WERI-Rb-1 (cell line): ENCODE results near the gene DCST1.

Experiments used
- DNase-seq: peaks from one replicate; pipeline ENCODE4 v3.0.0-alpha.2; 2020
- H3K27ac ChIP-seq: fragments of 250-450 bp; sonication (Bioruptor Pico); 2 replicates; pipeline ENCODE4 v1.5.1; 2020; ENCODE audit warnings: mild to moderate bottlenecking, moderate library complexity
- H3K27me3 ChIP-seq: fragments of 250-450 bp; sonication (Bioruptor Pico); 2 replicates; pipeline ENCODE4 v1.5.1; 2021; ENCODE audit warnings: mild to moderate bottlenecking, low read depth, moderate library complexity; ENCODE audit not compliant: insufficient read depth, severe bottlenecking
- H3K36me3 ChIP-seq: fragments of 250-450 bp; sonication (Bioruptor Pico); 2 replicates; pipeline ENCODE4 v1.5.1; 2020; ENCODE audit warnings: mild to moderate bottlenecking, moderate library complexity
- H3K4me3 ChIP-seq: 2 replicates; pipeline ENCODE4 v1.5.1; 2011; ENCODE audit warnings: low read depth, mild to moderate bottlenecking, control low read depth, low read length
- H3K9me3 ChIP-seq: fragments of 250-450 bp; sonication (Bioruptor Pico); 2 replicates; pipeline ENCODE4 v1.5.1; 2021; ENCODE audit warnings: mild to moderate bottlenecking, moderate library complexity; ENCODE audit not compliant: severe bottlenecking
- TF ChIP-seq, protein P1 (sequence below): IDR thresholded peaks from 2 replicates; pipeline ENCODE4 v1.5.1; 2011; ENCODE audit warnings: low read depth, mild to moderate bottlenecking, control low read depth, inconsistent platforms, low read length

The DCST1 gene

DNA sequence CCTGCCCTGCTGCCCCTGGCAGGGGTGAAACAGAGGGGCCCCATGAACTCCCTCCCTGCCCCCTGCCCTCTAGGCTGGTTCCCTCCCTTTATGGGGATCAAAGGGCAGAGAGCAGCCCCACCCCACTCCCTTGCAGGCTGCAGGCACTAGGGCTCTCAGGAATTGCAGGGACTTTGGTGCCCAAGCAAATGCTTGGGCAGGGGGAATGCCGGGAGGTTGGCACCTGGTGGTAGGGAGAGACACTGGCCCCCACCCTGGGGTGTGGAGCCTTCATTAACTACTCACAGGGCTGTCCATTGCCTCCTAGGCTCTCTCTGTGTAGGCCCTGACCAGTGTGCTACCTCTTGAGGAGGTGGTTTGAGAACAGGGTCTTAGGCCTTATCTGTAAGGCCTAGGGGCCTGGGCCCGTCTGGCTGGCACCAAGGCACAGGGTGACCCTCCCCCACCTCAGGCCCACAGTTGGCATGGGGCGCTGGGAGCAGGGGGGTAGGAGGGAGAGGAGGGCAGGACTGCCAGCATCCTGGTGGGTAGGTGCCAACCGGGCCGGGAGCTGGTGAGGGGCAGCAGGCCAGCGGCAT, 26.3 kb upstream of the DCST1 start:
- Histone ChIP-seq H3K36me3 (peaks cover 17% of the 10 kb centered on the region), H3K9me3 (no peaks in the 10 kb centered on the region), H3K4me3 (no peak overlapping the region), H3K27ac (peak overlapping the region; percentile 86), H3K27me3 (no peaks in the 10 kb centered on the region)
- TF ChIP-seq, protein P1, sequence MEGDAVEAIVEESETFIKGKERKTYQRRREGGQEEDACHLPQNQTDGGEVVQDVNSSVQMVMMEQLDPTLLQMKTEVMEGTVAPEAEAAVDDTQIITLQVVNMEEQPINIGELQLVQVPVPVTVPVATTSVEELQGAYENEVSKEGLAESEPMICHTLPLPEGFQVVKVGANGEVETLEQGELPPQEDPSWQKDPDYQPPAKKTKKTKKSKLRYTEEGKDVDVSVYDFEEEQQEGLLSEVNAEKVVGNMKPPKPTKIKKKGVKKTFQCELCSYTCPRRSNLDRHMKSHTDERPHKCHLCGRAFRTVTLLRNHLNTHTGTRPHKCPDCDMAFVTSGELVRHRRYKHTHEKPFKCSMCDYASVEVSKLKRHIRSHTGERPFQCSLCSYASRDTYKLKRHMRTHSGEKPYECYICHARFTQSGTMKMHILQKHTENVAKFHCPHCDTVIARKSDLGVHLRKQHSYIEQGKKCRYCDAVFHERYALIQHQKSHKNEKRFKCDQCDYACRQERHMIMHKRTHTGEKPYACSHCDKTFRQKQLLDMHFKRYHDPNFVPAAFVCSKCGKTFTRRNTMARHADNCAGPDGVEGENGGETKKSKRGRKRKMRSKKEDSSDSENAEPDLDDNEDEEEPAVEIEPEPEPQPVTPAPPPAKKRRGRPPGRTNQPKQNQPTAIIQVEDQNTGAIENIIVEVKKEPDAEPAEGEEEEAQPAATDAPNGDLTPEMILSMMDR: no peak
- peak; percentile 32 for DNase-seq

DNA sequence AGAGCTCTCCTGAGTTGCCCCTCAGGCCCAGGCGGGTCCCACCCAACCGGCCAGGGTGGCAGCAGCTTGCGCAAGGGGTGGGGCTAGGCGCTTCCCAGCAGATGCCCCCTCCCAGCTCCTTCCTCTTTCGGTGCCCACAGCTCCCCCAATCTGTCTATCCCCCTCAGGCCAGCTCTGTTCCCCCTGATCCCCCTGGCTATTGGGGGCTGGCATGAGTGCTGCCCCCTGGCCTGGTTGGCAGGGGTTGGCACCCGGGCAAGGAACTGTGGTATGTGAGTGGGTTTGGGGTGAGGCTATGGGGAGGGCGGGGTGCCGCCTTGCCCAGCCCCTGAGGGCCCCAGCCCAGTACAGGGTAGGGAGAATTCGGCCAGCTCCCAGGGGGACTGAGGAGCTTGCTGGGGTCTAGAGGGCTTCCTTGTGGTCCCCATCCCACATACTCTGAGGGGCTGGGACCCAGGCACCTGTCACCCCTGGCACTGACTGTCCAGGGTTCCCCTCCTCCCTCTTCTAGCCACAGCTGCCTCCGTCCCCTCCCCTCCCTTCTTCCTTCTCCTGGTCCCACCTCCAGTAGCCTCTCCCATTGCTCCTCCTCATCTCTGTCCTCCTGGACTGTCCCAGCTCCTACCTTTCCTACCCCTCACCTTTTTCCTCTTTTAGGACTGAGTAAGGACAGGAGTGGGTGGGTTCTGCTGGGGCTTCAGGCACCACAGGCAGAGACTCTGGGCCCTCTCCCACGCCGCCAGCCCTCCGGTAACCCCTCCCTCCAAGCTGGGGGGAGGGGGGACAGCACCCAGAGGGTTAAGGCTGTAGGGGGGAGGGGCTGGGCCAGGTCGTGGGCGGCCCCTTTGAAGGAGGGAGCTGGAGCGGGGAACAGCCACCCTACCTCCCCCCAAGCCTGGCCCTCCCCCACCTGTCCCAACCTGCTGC, 25.3 kb upstream of the DCST1 start:
- H3K27ac ChIP-seq: peak overlapping the region; percentile 86
- H3K27me3 ChIP-seq: no peaks in the 10 kb centered on the region
- H3K9me3 ChIP-seq: no peaks in the 10 kb centered on the region
- TF ChIP-seq, protein P1: 0 out of 2 replicates have a peak, but pooled peaks have one; percentile 0
- H3K4me3 ChIP-seq: peak overlapping the region; percentile 41
- peaks cover 17% of the 10 kb centered on the region for H3K36me3 ChIP-seq
- peak; percentile 93 for DNase-seq

DNA sequence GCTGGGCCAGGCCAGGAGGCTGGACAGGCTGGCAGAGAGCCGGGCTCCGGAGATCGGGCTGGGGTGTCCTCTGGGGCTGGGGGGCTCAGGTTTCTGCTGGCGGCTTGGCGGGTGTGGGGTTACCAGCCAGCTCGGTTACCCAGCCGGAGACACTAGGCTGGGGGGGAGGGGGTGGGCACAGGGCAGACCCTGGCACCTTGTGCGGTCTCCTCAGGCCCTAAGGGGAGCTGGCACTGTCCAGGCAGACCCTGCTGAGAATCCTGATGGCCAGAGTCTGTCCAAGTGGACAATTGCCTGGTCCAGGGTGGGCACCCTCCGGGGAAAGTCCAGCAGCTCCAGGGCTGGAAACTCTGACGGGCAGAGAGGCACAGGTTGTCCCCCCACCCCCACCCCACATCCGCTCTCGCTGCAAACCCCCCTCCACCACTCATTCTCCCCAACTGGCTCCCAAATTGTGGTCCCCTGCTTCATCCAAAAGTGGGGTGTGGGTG, 24.4 kb upstream of the DCST1 start:
- H3K27ac ChIP-seq: peak overlapping the region; percentile 86
- TF ChIP-seq, protein P1: no peak
- H3K4me3 ChIP-seq: peak overlapping the region; percentile 41

DNA sequence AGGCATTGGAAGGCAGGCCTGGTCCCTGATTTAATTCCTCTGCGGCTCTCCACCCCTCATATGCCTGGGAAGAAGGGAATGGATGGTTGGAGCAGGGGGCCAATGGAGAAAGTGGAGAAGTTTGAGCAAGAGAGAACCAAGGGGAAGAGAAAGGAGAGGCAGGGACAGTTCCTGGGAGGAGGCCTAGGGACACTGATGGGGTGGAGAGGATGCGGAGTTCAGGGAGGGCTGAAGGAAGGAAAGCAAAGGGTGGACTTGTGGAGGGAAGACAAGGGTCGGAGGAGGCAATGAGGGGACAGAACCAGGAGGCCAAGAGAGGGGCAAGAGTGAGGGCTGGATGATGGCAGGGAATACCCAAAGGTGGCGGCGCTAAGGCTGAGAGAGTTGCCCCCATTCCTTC, 23.9 kb upstream of the DCST1 start:
- no peaks in the 10 kb centered on the region for H3K9me3 ChIP-seq
- DNase-seq: peak; percentile 28
- H3K27ac ChIP-seq: peak overlapping the region; percentile 86
- H3K36me3 ChIP-seq: peaks cover 22% of the 10 kb centered on the region
- H3K27me3 ChIP-seq: no peaks in the 10 kb centered on the region
- TF ChIP-seq, protein P1: no peak
- no peak overlapping the region for H3K4me3 ChIP-seq

More for the DNA sequence above, 24.4 kb upstream of the DCST1 start:
- peaks cover 21% of the 10 kb centered on the region for H3K36me3 ChIP-seq
- no peaks in the 10 kb centered on the region for H3K9me3 ChIP-seq
- no peaks in the 10 kb centered on the region for H3K27me3 ChIP-seq
- peak; percentile 37 for DNase-seq

DNA sequence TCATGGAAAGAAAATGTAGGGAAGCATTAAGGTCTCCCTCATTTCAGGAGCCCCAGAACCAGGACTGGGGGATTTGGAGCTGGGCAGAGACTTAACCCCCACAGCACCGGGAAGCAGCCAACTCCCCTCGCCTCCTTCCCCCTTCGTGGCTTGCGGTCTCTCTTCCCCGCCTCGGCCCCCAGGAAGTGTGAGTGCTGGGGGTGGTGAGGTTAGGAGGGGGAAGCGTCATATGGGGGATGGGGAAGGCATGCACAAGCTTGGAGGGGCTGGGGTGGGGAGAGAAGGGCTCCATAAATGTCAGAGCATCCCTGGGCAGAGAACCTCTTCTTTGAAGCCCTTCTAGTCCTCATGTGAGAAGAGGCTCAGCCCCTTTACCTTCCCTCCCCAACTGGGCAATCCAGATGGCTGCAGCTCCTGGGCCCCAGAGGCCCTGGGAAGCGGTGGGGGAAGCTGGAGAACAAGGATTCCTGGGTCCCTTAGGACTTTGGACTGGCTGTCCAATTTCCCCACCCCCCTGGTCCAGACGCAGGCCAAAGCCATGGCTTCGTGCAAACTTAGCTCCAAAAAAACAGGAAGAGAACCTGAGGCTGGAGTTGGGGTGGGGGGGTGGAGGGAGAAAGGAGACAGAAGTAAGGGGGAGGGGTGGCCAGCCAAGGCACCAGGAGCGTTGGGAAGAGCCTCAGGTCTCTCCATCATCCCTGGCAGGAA, 23.3 kb upstream of the DCST1 start:
- Histone ChIP-seq H3K4me3 (peak overlapping the region; percentile 20), H3K27ac (peak overlapping the region; percentile 86), H3K27me3 (no peaks in the 10 kb centered on the region), H3K36me3 (peaks cover 29% of the 10 kb centered on the region), H3K9me3 (no peaks in the 10 kb centered on the region)
- TF ChIP-seq, protein P1: no peak
- DNase-seq: peak; percentile 80
